HEK293 (cell line): ENCODE data around the gene SMIM13.

Source experiments
- HIC1 ChIP-seq: fragments of 450-650 bp; formaldehyde crosslinking; IDR thresholded peaks from 2 replicates; pipeline ENCODE4 v1.5.1; 2016; ENCODE audit warnings: missing biosample characterization, missing genetic modification characterization
- MZF1 ChIP-seq: fragments of 450-650 bp; formaldehyde crosslinking; IDR thresholded peaks from 2 replicates; pipeline ENCODE4 v1.5.1; 2017; ENCODE audit warnings: missing biosample characterization, missing genetic modification characterization, borderline replicate concordance
- PRDM2 ChIP-seq: fragments of 450-650 bp; formaldehyde crosslinking; IDR thresholded peaks from 2 replicates; pipeline ENCODE4 v1.5.1; 2016; ENCODE audit warnings: missing biosample characterization, missing genetic modification characterization, borderline replicate concordance
- SALL2 ChIP-seq: fragments of 450-650 bp; formaldehyde crosslinking; IDR thresholded peaks from 2 replicates; pipeline ENCODE4 v1.5.0; 2017; ENCODE audit warnings: missing biosample characterization, mild to moderate bottlenecking, missing genetic modification characterization, borderline replicate concordance
- ZBTB20 ChIP-seq: fragments of 450-650 bp; formaldehyde crosslinking; IDR thresholded peaks from 2 replicates; pipeline ENCODE4 v1.5.1; 2016; ENCODE audit warnings: missing biosample characterization, missing genetic modification characterization
- ZBTB21 ChIP-seq: fragments of 450-650 bp; formaldehyde crosslinking; IDR thresholded peaks from 2 replicates; pipeline ENCODE4 v1.5.1; 2017; ENCODE audit warnings: missing biosample characterization, missing genetic modification characterization
- ZBTB49 ChIP-seq: fragments of 450-650 bp; formaldehyde crosslinking; IDR thresholded peaks from 2 replicates; pipeline ENCODE4 v1.5.1; 2016; ENCODE audit warnings: missing biosample characterization, missing genetic modification characterization, low read depth
- ZEB2 ChIP-seq: fragments of 450-650 bp; formaldehyde crosslinking; IDR thresholded peaks from 2 replicates; pipeline ENCODE4 v1.5.1; 2016; ENCODE audit warnings: missing biosample characterization, missing genetic modification characterization
- ZNF146 ChIP-seq: fragments of 450-650 bp; formaldehyde crosslinking; IDR thresholded peaks from 2 replicates; pipeline ENCODE4 v1.5.1; 2016; ENCODE audit warnings: missing biosample characterization, missing genetic modification characterization
- ZNF211 ChIP-seq: fragments of 450-650 bp; formaldehyde crosslinking; IDR thresholded peaks from 2 replicates; pipeline ENCODE4 v1.5.1; 2016; ENCODE audit warnings: low read depth, missing biosample characterization, missing genetic modification characterization
- ZNF23 ChIP-seq: fragments of 450-650 bp; formaldehyde crosslinking; IDR thresholded peaks from 2 replicates; pipeline ENCODE4 v1.5.1; 2016; ENCODE audit warnings: missing biosample characterization, missing genetic modification characterization, borderline replicate concordance
- ZNF335 ChIP-seq: fragments of 450-650 bp; formaldehyde crosslinking; conservative IDR thresholded peaks from 2 replicates; pipeline ENCODE4 v1.5.1; 2016; ENCODE audit warnings: missing biosample characterization, missing genetic modification characterization
- ZNF350 ChIP-seq: fragments of 450-650 bp; formaldehyde crosslinking; IDR thresholded peaks from 2 replicates; pipeline ENCODE4 v1.5.0; 2017; ENCODE audit warnings: missing biosample characterization, mild to moderate bottlenecking, missing genetic modification characterization
- ZNF530 ChIP-seq: fragments of 450-650 bp; formaldehyde crosslinking; IDR thresholded peaks from 2 replicates; pipeline ENCODE4 v1.5.1; 2016; ENCODE audit warnings: low read depth, missing biosample characterization, missing genetic modification characterization
- ZNF548 ChIP-seq: fragments of 450-650 bp; formaldehyde crosslinking; IDR thresholded peaks from 2 replicates; pipeline ENCODE4 v1.5.1; 2016; ENCODE audit warnings: missing biosample characterization, missing genetic modification characterization
- ZNF610 ChIP-seq: fragments of 450-650 bp; formaldehyde crosslinking; IDR thresholded peaks from 2 replicates; pipeline ENCODE4 v1.5.1; 2016; ENCODE audit warnings: missing biosample characterization, missing genetic modification characterization, borderline replicate concordance
- ZNF626 ChIP-seq: fragments of 450-650 bp; sonication (Bioruptor Pico); formaldehyde crosslinking; IDR thresholded peaks from 2 replicates; pipeline ENCODE4 v1.5.1; 2018; ENCODE audit warnings: missing biosample characterization, missing genetic modification characterization, inconsistent platforms
- ZNF629 ChIP-seq: fragments of 450-650 bp; formaldehyde crosslinking; IDR thresholded peaks from 2 replicates; pipeline ENCODE4 v1.5.1; 2017; ENCODE audit warnings: missing biosample characterization, missing genetic modification characterization
- ZNF792 ChIP-seq: fragments of 450-650 bp; formaldehyde crosslinking; IDR thresholded peaks from 2 replicates; pipeline ENCODE4 v1.5.1; 2016; ENCODE audit warnings: missing biosample characterization, missing genetic modification characterization
- ZNF843 ChIP-seq: fragments of 450-650 bp; formaldehyde crosslinking; IDR thresholded peaks from 2 replicates; pipeline ENCODE4 v1.5.1; 2016; ENCODE audit warnings: missing biosample characterization, missing genetic modification characterization
- TF ChIP-seq, protein P1 (sequence below): fragments of 450-650 bp; formaldehyde crosslinking; IDR thresholded peaks from 2 replicates; pipeline ENCODE4 v1.5.1; 2016; ENCODE audit warnings: missing biosample characterization, missing genetic modification characterization
- TF ChIP-seq, protein P2 (sequence below): fragments of 450-650 bp; formaldehyde crosslinking; IDR thresholded peaks from 2 replicates; pipeline ENCODE4 v1.5.1; 2016; ENCODE audit warnings: missing biosample characterization, missing genetic modification characterization
- TF ChIP-seq, protein P3 (sequence below): fragments of 450-650 bp; formaldehyde crosslinking; IDR thresholded peaks from 2 replicates; pipeline ENCODE4 v1.5.1; 2016; ENCODE audit warnings: missing biosample characterization, missing genetic modification characterization

Gene SMIM13

DNA sequence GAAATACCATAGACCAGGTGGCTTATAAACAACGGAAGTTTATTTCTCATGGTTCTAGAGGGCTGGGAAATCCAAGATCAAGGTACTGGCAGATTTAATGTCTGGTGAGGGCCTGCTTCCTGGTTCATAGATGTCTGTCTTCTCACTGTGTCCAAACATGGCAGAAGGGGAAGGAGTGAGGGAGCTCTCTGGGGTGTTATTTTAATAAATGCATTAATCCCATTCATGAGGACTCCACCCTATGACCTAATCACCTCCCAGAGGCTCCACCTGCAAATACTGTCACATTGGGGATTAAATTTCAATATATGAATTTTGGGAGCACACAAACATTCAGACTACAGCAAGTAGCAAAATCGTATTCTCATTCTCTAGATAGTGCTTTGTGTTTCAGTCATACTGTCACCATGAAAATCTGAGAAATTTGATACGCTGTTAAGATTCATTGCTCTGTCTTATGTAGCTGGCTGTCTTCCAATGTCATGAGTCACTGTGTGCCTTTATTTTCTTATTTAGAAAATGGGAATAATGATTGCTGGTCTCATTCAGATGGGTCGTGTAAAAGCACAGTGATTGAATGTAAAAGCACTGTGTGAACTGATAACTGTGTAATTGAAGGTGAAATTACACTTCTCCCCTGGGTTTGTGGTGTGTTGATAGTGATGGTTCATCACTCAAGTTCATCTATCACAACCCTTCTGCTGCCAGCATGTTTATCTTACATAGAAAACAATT lies 26.8 kb downstream of the SMIM13 start (continued):
- TF ChIP-seq PRDM2 (tag by site-specific recombination): no peak
- peak; percentile 72 for TF ChIP-seq ZNF843 (tag by site-specific recombination)
- no peak for TF ChIP-seq ZNF530
- no peak for TF ChIP-seq ZNF626 (tag by site-specific recombination)
- TF ChIP-seq ZBTB49 (tag by site-specific recombination): no peak
- TF ChIP-seq SALL2 (tag by site-specific recombination): no peak
- TF ChIP-seq ZBTB21 (tag by site-specific recombination): peak; percentile 15; the same call in 1 of the 2 replicates
- TF ChIP-seq MZF1 (tag by site-specific recombination): no peak
- TF ChIP-seq, protein P1, sequence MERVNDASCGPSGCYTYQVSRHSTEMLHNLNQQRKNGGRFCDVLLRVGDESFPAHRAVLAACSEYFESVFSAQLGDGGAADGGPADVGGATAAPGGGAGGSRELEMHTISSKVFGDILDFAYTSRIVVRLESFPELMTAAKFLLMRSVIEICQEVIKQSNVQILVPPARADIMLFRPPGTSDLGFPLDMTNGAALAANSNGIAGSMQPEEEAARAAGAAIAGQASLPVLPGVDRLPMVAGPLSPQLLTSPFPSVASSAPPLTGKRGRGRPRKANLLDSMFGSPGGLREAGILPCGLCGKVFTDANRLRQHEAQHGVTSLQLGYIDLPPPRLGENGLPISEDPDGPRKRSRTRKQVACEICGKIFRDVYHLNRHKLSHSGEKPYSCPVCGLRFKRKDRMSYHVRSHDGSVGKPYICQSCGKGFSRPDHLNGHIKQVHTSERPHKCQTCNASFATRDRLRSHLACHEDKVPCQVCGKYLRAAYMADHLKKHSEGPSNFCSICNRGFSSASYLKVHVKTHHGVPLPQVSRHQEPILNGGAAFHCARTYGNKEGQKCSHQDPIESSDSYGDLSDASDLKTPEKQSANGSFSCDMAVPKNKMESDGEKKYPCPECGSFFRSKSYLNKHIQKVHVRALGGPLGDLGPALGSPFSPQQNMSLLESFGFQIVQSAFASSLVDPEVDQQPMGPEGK: no peak
- no peak for TF ChIP-seq ZNF548
- TF ChIP-seq, protein P2, sequence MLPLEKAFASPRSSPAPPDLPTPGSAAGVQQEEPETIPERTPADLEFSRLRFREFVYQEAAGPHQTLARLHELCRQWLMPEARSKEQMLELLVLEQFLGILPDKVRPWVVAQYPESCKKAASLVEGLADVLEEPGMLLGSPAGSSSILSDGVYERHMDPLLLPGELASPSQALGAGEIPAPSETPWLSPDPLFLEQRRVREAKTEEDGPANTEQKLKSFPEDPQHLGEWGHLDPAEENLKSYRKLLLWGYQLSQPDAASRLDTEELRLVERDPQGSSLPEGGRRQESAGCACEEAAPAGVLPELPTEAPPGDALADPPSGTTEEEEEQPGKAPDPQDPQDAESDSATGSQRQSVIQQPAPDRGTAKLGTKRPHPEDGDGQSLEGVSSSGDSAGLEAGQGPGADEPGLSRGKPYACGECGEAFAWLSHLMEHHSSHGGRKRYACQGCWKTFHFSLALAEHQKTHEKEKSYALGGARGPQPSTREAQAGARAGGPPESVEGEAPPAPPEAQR (tag by site-specific recombination): no peak
- no peak for TF ChIP-seq ZNF211 (tag by site-specific recombination)
- TF ChIP-seq ZNF610: no peak
- TF ChIP-seq ZNF792 (tag by site-specific recombination): no peak
- peak; percentile 77 for TF ChIP-seq ZNF629 (tag by site-specific recombination)
- TF ChIP-seq ZNF335 (tag by site-specific recombination): 0 out of 2 replicates have a peak, but pooled peaks have one; percentile 18
- TF ChIP-seq HIC1 (tag by site-specific recombination): peak; percentile 26; the same call in 1 of the 2 replicates
- no peak for TF ChIP-seq ZBTB20 (tag by site-specific recombination)
- TF ChIP-seq ZEB2 (tag by site-specific recombination): peak; percentile 73; the same call in 1 of the 2 replicates
- TF ChIP-seq, protein P3, sequence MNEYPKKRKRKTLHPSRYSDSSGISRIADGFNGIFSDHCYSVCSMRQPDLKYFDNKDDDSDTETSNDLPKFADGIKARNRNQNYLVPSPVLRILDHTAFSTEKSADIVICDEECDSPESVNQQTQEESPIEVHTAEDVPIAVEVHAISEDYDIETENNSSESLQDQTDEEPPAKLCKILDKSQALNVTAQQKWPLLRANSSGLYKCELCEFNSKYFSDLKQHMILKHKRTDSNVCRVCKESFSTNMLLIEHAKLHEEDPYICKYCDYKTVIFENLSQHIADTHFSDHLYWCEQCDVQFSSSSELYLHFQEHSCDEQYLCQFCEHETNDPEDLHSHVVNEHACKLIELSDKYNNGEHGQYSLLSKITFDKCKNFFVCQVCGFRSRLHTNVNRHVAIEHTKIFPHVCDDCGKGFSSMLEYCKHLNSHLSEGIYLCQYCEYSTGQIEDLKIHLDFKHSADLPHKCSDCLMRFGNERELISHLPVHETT: peak; percentile 65; the same call in 1 of the 2 replicates
- TF ChIP-seq ZNF23 (tag by site-specific recombination): no peak
- no peak for TF ChIP-seq ZNF146 (tag by site-specific recombination)
- no peak for TF ChIP-seq ZNF350 (tag by site-specific recombination)
